ENCODE results near the gene KRT16. TPM values are rescaled to one million over a fixed set of nuclear protein-coding genes. Genes with fewer than 3 reads are reported as not detected.
"Not testable (repeated sequence)": the region's sequence is repeated elsewhere in the genome, so short reads cannot be mapped to it uniquely, and the experiment has no call there.

KRT16 gene
- total RNA-seq, 4 donors from 2014 or later, result 1.3 to 2.0 TPM; not detected in 2

DNA sequence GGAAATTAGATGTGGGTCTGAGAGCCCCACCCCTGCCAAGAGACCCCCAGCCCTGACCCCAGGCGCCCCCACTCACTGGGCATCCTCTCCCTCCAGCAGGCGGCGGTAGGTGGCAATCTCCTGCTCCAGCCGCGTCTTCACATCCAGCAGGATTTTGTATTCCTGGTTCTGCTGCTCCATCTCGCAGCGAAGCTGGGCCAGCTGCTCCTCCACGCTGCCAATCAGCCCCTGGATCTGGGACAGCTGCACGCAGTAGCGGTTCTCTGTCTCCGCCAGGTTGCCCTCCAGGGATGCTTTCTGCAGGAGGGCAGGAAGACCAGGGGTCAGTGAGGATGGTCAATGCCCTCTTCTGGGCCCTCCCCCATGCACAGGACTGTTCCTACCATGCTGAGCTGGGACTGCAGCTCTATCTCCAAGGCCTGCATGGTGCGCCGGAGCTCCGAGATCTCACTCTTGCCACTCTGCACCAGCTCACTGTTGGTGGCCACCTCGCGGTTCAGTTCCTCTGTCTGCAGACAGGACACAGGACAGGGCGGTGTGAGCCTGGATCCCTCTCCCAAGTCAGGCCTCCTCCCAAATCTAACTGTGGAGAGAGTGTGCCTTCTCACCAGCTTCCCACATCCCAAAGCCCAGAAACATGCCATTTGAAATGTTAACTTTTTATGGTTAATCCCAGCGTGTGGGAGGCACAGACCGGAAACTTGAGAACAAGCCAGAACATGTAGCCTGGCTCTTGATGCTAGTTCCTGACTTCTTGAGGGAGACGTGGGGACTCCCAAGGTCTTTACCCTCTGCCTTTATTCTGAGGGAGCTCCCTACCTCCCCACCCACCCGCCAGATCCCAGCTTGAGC is 8.2 kb upstream of the KRT16 start:
- H3K27ac ChIP-seq, result no peak overlapping the region

DNA sequence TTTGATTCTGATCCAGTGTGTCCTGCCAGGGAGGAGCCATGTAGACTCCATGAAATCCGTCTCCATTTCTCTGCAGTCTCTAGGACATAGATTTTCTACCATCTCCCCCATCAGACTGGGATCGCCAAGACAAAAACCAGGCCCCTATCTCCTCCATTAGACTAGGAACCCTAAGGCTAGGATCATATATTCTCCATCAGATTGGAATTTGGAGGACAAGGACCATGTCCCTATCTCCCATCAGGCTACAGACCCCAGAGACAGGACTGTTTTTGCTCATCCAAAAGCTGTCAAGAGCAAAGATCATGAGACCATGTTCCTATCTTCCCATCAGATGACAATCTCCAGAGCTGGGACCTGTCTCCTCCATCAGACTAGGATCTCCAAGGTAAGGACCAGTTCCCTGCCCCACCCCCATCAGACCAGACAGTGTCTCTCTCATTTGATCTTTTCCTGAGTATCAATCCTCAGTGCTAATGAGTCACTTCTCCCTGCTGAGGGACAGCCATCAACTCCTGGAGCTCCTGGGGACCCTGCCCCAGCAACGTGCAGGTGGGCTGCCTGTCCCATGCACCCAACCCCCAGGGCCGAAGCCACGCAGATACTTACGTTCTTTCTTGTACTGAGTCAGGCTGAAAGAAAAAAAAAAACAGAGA is 7.5 kb upstream of the KRT16 start:
- DNase-seq, result not testable (repeated sequence)

More for the DNA sequence above, 8.2 kb upstream of the KRT16 start:
- no peak for TF ChIP-seq POLR2A (IDR thresholded peaks at IDR 0.05)
- TF ChIP-seq, protein P1, sequence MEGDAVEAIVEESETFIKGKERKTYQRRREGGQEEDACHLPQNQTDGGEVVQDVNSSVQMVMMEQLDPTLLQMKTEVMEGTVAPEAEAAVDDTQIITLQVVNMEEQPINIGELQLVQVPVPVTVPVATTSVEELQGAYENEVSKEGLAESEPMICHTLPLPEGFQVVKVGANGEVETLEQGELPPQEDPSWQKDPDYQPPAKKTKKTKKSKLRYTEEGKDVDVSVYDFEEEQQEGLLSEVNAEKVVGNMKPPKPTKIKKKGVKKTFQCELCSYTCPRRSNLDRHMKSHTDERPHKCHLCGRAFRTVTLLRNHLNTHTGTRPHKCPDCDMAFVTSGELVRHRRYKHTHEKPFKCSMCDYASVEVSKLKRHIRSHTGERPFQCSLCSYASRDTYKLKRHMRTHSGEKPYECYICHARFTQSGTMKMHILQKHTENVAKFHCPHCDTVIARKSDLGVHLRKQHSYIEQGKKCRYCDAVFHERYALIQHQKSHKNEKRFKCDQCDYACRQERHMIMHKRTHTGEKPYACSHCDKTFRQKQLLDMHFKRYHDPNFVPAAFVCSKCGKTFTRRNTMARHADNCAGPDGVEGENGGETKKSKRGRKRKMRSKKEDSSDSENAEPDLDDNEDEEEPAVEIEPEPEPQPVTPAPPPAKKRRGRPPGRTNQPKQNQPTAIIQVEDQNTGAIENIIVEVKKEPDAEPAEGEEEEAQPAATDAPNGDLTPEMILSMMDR (IDR thresholded peaks at IDR 0.05), result no peak
- H3K9me3 ChIP-seq, result no peaks in the 10 kb centered on the region
- no peak overlapping the region for H3K4me3 ChIP-seq (replicated peaks in 1 of 3)
- WGBS, 2 donors, result 72 to 84% methylated on average over 6 to 15 of the region's 21 CpGs
- DNase-seq, result no peak
- intact Hi-C loops (cut with DNase I), result no loop called here
- H3K27me3 ChIP-seq, result no peaks in the 10 kb centered on the region
- H3K4me1 ChIP-seq, result no peaks in the 10 kb centered on the region
- no peaks in the 10 kb centered on the region for H3K36me3 ChIP-seq

DNA sequence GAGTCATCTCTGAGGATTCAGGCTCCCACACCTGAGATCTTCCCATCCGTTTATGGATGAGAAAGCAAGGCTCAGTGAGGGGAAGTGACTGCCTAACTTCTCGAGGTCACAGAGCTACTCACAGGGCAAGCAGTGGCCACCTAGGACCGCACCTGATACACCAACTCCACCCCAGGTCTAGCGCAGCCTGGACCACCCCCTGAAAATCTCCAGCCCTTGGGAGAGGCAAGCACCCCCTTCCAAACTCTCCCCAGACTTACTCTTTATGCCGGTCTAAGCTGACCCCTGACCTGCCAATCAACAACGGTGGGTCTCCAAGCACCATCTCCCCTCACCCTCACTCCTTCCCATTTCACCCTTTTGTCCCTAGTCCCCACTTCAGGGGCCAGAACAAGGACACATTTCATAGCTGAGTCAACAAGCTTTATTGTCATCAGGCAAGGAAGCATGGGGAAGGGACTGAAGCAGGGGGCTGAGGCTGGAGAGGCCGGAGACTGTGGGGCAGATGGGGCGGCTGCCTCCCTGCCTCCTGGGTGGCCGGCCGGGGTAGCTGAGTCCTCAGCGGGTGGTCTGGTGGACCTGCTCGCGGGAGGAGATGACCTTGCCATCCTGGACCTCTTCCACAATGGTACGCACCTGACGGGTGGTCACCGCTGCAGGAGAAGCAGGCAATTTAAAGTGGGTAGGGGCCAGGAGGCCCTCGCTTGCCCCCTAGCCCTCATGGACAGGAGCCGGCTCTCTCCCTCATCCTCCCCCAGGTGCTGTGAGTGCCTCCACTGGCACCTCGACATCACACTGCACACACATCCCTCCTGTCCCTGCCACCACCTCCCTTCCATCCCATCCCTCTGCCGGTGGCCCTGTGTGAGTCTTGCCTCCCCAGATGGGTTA is 6.7 kb upstream of the KRT16 start:
- H3K9me3 ChIP-seq, result no peaks in the 10 kb centered on the region
- 83 to 86% methylated on average over 17 of the region's 20 CpGs for WGBS, 2 donors
- no peaks in the 10 kb centered on the region for H3K27me3 ChIP-seq

More for the DNA sequence above, 7.5 kb upstream of the KRT16 start:
- H3K27ac ChIP-seq; H3K4me3 ChIP-seq (replicated peaks in 1 of 3); H3K27me3 ChIP-seq; H3K36me3 ChIP-seq; H3K9me3 ChIP-seq; H3K4me1 ChIP-seq; intact Hi-C loops (cut with DNase I): not testable (repeated sequence)
- 83 to 88% methylated on average over 6 of the region's 6 CpGs for WGBS, 2 donors

DNA sequence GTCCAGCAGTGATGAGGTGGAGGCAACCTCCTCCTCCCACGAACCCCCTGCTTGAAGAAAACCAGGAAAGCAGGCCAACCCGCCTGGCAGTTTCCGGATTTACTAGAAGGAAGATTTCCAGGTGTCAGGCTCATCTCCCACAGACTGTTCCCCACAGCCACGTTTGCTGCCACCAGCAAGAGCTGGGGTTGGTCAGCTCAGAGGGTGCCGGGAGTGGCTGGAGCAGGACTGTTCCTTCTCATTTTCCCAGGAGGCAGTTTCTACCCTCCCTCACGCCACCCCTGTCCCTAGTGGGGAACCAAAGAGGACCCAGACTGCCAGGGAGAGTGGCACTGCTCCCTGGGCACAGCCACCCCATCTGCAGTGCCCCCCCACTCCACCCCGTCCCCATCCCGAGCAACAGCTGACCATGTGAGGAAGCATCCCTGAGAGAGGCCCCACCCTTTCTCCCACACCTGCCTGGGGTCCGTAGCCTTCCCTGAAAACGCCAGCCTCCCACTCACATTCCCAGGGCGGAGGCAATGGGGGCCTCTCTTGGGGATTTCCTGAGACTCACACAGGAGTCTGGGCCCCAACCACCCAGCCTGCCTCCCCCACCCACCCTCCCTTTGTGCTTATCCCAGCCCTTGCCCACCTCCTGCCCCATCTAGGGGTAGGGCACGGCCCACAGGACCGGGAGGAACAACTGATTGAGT is 5.9 kb upstream of the KRT16 start:
- Histone ChIP-seq H3K4me3 (replicated peaks in 1 of 3) (no peak overlapping the region), H3K27ac (no peak overlapping the region)
- WGBS, 2 donors, result 82% methylated on average over 7 to 11 of the region's 13 CpGs

More for the DNA sequence above, 6.7 kb upstream of the KRT16 start:
- Histone ChIP-seq H3K4me1 (no peaks in the 10 kb centered on the region), H3K4me3 (replicated peaks in 1 of 3) (no peak overlapping the region), H3K27ac (no peak overlapping the region), H3K36me3 (no peaks in the 10 kb centered on the region)
- no peak for DNase-seq
- TF ChIP-seq, protein P1 (IDR thresholded peaks at IDR 0.05), result no peak
- TF ChIP-seq POLR2A (IDR thresholded peaks at IDR 0.05), result no peak
- intact Hi-C loops (cut with DNase I), result no loop called here

More for the DNA sequence above, 5.9 kb upstream of the KRT16 start:
- intact Hi-C loops (cut with DNase I), result no loop called here
- Histone ChIP-seq H3K27me3 (no peaks in the 10 kb centered on the region), H3K36me3 (no peaks in the 10 kb centered on the region), H3K9me3 (no peaks in the 10 kb centered on the region), H3K4me1 (no peaks in the 10 kb centered on the region)
- DNase-seq, result no peak
- TF ChIP-seq, protein P1 (IDR thresholded peaks at IDR 0.05), result no peak
- no peak for TF ChIP-seq POLR2A (IDR thresholded peaks at IDR 0.05)
